GF-D8 (cell line): ENCODE data around the gene PARN.
"Not testable (repeated sequence)": the region's sequence is repeated elsewhere in the genome, so short reads cannot be mapped to it uniquely, and the experiment has no call there.

Source experiments
- DNase-seq: peaks from one replicate; lab custom pipeline; 2025; lab: John Stamatoyannopoulos, UW

PARN gene

GRCh38 chr16:14400978-14401710, 228.9 kb downstream of the PARN start:
- not testable (repeated sequence) for DNase-seq

GRCh38 chr16:14400285-14400977, 229.6 kb downstream of the PARN start:
- DNase-seq, result no peak

- DNase-seq, result no peak
Measured at GRCh38 chr16:14399378-14400284, 230.4 kb downstream of the PARN start.

GRCh38 chr16:14398014-14398717, 231.9 kb downstream of the PARN start:
- DNase-seq, result no peak

- DNase-seq, result not testable (repeated sequence)
Measured at GRCh38 chr16:14395710-14396304, 234.3 kb downstream of the PARN start.

- DNase-seq, result no peak
Measured at GRCh38 chr16:14394834-14395233, 235.2 kb downstream of the PARN start.

- no peak for DNase-seq
Measured at GRCh38 chr16:14392960-14393359, 237.1 kb downstream of the PARN start.

- DNase-seq, result no peak
Measured at GRCh38 chr16:14389359-14389758, 240.7 kb downstream of the PARN start.

- no peak for DNase-seq
Measured at GRCh38 chr16:14388243-14388642, 241.8 kb downstream of the PARN start.

- no peak for DNase-seq
Measured at GRCh38 chr16:14386115-14386514, 243.9 kb downstream of the PARN start.
